Cerebellar cortex (tissue), 1 donor: ENCODE measurements around the gene NFAM1.

Source experiments
- DNase-seq: peaks from one replicate; pipeline ENCODE4 v3.0.0-alpha.2; 2015; ENCODE audit warnings: low spot score

The NFAM1 gene, protein sequence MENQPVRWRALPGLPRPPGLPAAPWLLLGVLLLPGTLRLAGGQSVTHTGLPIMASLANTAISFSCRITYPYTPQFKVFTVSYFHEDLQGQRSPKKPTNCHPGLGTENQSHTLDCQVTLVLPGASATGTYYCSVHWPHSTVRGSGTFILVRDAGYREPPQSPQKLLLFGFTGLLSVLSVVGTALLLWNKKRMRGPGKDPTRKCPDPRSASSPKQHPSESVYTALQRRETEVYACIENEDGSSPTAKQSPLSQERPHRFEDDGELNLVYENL

DNA sequence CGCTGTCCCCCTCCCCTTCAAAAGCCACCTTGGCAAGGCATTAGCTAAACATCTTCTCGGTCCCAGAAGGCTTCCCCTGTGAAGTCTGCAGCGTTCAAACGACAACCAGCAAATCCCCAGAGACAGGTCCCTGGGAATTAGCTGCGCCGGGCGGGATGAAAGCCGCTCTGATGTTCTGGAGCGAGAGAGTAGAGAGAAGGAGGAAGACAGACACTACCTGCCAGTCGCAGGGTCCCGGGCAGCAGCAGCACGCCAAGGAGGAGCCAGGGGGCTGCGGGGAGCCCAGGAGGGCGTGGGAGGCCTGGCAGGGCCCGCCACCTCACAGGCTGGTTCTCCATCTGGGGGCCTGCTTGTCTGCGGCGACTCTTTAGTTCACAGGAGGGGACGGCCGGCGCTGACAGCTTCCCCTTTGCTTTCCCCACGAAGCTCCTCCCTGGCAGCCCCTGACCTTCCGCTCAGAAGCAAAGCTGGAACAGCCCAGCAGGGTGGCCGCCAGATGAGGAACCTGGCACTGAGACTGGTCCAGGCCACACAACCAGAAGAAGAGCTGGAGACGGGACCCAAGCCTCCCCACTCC is at the start of gene NFAM1:
Gene NFAM1 (minus strand): TSS at position 384 of the 577 bp plus-strand sequence. CDS start 46 bp downstream, at position 338.
- DNase-seq = no peak

DNA sequence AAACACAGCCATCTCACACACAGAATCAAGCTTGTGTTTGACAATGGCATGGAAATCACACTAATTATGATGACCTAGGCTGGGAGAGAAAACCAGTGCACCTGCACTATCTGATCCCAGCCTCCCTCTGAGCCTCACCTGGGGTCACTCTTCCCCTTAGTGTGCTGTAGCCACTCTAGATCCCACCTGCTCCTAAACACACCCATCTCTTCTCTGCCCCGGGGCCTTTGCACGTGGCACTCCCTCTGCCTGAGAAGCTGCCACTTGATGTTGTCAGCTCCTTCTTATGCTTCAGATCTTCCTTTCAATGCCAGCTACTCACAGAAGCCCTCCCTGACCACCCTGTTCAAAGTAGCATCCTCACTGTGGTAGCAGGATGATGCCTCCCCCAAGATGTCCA is 42.9 kb upstream of the NFAM1 start:
- DNase-seq = no peak

DNA sequence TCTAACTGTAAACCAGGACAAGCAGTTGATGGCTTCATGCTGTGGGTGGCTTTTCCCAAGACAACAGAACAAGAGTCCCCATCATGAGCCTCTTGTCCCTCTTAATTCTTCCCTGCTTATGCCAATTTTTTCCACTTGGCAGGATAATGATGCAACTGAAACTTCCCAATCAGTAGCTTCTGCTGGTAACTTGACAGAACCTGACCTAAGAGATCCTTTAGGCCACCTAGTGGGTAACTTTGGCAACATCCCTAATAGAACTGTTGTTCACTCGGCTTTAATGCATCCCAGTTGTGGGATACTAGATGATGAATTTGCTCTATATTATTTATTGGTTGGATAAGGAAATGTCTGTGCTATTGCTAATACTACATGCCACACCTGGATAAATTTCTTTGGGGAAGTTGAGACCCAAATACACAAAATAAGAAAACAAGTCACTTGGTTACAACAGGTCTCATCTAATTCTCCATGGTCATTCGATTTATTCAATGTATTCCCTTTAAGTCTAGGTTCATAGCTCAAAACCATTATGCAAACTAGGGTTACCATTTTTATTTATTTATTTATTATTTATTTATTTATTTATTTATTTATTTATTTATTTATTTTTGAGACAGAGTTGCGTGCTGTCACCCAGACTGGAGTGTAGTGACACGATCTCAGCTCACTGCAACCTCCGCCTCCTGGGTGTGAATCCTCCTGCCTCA is 41.4 kb upstream of the NFAM1 start:
- DNase-seq = peak; percentile 58

DNA sequence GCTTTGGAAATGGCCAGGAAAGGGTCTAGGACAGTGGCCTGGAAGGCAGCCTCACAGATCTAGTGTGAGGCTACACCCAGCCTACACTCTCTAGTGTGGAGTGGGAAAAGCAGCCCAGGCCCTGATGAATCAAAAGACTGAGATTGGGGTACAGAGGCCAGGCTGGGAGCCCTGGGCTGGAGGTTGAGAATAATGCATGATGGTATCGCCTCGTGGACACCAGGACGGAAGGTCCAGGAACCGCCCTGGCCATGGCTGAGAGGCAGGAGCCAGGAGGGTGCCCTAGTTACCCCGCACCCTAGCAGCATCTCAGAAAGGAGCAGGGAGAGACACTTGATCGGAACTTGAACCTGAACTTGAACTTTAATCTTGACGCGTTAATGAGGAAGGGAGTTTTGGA is 40.5 kb upstream of the NFAM1 start:
- no peak for DNase-seq

DNA sequence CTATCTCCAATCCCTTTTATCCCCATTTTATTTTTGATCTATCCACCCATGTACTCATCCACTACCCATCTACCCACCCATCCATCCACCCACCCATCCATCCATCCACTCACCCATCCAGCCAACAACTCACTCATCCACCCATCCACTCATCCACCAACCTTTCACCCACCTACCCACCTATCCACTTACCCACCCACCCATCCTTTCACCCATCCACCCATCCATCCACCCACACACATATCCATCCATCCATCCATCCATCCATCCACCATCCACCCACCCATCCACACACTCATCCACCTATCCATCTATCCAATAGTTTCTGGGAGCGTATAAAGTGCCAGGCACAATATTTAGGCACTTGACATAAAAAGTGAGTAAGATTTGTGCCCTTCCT is 39.2 kb upstream of the NFAM1 start:
- no peak for DNase-seq

DNA sequence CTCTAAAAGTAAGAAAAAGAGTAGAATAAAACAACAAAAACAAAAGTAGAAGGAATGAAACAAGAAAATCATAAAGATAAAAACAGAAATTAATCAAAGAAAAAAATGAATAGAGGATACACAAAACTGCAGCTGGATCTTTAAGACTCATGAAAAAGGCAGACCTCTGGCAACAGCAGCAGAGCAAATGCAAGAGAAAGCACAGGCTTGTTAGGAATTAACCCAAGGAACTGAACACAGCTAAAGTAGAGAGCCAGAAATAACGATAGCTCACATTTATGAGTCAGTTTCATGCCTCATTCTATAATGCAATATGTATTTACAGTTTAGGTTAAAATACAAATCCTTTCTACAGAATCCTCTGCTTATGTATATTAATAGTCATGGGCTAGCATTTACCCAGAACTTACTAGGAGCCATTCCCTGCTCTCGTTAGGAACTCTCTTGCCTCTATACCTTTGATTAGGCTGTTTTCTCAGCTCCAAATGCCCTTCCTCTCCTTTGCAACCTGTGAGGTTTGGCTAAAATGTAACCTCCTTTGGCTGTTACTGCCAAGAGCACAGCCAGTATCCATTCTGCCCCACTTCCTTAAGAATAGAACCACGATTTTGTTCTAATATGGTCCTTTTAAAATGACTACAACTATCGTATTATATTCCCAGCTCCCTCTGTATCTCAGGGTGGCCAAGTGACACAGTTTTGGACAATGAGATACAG is 38.3 kb upstream of the NFAM1 start:
- peak; percentile 7 for DNase-seq

DNA sequence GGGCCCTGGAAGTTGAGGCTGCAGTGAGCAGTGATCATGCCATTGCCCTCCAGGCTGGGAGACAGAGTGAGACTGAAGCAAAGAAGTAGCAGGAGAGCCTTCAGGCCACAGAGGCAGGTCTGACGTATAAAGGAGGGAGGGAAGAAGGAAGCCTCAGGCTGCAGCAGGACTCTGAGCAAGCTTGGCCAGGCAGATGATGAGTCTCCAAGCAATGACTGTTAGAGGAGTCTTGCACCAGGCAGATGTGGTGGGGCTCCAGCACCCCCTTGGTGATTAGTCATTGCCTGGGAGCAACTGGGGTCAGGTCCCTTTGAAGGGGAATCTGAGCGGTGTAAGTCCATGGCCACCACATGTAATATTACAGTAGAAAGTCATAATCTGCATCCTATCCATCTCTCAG is 36.6 kb upstream of the NFAM1 start:
- DNase-seq = no peak

DNA sequence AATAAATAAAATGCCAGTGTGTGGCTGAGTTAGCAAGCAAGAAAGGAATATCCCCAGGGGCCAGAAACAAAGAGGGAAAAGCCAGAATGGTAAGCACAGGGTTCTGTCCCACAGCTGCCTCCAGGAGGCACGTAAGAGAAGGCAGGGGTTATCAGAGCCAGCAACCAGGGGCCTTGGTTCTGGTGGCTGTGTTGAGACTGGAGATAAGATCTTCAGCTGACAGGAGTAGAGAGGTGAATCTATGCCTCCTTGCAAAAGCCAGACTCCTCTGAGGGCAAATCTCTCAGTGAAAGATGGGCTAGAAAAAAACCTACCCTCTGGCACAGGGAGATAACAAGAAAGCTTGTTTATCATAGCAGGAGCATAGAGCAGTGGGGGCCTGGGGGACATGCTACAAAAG is 29.8 kb upstream of the NFAM1 start:
- DNase-seq = no peak

DNA sequence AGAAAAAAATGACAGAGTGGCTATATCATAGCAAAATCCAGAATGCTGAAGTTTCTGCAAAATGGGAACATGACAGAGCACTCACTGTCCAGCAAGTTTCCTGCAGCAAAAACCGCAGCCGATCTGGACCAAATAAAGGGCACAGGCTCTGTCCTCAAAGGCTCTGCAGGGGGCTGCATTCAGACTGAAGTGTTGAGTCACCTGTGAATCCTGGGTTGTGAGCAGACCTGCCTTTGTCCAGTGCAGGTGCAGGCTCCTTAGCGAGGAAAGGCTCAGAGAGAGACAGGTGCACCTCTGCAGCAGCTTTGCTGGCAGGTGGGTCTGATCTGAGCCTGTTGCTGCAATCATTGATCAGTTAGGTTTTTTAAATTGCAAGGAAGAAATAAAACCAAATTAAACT is 29.3 kb upstream of the NFAM1 start:
- DNase-seq = no peak

DNA sequence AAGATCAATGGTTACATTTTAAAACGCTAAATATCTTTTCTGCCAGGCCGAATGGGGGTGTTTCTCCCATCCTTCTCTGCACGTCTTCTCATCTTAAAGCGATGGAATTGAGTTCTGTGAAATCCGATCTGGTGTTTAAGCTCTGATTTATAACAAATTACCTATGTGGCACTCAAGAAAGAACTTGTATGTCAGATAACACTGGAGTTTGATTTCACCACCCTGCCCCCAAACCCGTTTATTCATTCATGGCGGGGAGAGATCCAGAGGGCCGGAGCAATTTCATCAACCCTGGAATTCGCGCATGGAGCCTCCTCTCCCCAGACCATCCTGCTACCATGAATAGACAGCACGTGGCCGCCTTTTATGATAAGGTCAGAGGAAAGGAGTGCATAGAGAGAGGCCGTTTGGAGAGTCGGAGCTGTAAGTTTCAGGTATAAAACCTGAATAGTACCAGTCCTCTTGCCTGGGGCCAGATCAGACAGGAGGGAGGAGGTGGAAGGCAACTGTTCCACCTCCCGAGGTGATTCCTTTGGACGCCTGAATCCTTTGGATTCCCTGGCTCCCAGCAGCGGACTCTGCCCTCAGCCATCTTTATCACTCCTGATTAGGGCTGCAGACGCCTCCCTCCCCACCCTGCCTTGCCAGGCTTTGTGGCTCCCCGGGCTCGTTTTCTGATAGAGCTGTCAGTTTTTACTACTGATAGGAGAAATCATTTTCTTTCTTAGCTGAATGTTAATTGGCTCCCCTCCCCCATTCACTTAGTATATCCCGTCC is 27.3 kb upstream of the NFAM1 start:
- DNase-seq = no peak

DNA sequence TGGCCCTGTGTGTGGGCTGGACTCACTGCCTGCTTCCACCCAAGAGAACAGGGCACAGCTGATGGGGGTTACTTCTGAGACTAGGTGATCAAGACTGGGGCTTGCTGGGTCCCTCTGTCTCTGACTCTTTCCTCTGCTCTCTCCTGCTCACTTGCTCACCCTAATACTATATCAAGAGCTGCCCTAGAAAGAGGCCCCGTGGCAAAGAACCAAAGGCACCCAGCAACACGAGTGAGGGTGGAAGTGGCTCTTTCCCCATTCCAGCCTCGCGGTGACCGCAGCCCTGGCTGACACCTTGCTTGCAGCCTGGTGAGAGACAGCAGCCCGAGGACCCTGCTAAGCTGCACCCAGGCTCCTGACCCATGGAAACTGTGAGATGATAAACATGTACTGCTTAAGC is 20.7 kb upstream of the NFAM1 start:
- no peak for DNase-seq

DNA sequence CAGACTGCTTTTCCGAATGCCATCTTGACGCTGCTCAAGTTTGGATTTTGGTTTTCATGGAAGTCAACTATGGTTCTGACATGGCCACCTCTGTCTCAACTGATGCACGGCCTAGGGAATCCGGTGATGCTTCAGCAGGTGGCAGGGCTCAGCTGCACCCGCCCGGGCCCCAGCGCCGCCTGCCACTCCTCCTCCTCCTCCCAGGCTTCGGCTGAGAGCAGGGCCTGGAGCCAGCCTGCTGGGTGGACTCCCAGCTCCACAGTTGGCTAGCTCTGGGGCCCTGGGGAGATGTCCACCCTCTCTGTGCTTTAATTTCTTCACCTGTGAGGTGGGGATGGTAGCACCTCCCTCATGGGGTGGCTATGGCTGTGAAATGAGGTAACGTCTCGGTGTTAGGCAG is 20.3 kb upstream of the NFAM1 start:
- no peak for DNase-seq

DNA sequence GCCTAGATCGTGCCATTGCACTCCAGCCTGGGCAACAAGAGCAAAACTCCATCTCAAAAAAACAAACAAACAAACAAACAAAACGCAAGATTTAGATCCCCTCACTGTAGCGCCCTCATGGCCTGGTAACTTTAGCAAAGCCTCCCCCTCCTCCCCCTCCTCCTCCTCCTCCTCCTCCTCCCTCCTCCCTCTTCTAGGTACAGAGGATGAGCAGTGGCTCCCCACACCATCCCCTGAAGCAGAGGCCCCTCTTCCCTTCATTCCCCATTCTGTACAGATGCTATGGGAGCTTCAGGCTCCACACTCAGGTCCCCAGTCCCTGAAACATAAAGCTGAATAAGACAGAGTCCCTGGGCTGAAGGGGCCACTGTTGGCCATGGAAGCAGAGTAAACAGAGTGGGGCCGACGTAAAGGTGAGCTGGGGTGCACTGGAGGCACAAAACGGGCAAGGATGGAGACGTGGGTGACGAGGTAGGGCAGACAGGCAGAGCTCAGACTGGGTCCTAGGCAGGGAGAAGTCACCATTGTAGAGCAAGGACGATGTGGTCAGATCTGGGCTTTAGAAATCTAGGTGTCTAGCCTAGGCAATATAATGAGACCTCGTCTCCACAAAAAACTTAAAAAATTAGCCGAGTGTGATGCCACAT is 19.4 kb upstream of the NFAM1 start:
- DNase-seq = no peak

DNA sequence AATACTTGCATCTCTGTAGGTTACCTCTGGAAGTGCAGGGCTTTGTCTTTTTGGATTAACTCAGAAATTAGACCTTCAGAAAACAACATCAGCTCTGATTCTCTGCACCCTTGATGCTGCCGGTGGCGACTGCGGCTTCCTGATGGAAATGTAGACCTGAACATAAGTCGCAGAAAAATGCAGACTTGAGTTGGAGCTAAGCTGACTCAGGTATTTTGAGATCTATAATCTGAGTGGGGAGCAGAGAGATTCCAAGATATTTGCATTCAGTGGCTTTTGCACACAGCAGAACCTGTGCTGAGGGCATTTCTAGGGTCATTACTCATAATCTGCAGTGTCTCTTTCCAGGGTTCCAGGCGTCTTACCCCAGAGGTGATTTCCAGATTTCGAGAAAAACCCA is 18.7 kb upstream of the NFAM1 start:
- DNase-seq = no peak

DNA sequence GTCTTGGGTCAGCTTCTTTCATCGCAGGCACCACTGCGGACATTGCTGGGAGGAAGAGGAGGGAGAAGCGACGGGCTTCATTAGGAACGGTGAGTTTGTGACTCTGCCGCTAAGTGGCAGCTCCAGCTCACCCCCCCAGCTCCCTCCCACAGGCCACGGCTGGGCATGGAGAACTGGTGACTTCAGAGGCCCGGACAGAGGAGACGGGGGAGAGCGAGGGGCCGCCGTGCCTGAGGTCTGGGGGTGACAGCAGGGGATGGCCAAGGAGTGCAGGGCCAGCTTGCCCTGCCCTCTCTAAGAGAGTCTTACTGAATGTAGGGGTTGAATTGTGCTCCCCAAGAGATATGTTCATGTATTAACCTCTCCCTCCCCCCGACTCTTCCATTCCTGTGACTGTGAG is 13.9 kb upstream of the NFAM1 start:
- no peak for DNase-seq

DNA sequence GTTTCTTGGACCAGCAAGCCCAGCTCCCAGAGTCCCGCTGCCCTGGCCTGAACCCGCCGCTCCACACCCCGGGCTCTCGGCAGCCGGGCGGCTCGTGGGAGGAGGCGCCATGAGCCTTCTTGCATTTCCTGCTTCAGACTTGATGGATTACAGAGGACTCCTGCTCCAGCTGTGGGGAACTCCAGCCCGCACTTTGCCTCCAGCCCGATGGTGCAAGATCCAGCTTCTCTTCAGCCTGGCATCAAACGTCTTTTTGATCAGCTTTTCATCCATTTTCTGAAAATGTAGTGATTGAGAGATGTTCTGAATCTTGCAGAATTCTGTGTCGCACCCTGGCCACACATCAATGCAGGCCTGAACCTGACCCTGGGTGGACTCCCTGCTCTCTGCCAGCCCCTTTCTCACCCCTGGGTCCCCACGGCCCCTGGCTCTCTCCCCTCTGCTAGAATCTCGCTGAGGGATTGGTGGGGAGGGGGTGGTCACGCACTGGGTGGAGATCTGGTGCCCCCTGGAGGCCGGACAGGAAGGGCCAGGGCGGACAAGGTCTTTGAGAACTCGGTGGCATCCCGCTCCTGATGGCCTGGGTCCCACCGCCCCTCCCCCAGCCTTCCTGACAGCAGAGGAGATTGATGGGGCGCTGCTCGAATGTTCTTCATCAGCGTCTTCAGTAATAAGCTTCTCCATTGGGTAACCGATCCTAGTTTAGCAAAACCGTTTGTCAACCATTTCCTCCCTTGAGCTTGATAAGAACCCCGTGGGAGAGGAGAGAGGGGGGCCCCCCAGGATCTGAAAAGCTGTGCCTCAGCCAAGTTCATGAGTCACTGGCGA is 12.1 kb upstream of the NFAM1 start:
- DNase-seq = peak; percentile 77

DNA sequence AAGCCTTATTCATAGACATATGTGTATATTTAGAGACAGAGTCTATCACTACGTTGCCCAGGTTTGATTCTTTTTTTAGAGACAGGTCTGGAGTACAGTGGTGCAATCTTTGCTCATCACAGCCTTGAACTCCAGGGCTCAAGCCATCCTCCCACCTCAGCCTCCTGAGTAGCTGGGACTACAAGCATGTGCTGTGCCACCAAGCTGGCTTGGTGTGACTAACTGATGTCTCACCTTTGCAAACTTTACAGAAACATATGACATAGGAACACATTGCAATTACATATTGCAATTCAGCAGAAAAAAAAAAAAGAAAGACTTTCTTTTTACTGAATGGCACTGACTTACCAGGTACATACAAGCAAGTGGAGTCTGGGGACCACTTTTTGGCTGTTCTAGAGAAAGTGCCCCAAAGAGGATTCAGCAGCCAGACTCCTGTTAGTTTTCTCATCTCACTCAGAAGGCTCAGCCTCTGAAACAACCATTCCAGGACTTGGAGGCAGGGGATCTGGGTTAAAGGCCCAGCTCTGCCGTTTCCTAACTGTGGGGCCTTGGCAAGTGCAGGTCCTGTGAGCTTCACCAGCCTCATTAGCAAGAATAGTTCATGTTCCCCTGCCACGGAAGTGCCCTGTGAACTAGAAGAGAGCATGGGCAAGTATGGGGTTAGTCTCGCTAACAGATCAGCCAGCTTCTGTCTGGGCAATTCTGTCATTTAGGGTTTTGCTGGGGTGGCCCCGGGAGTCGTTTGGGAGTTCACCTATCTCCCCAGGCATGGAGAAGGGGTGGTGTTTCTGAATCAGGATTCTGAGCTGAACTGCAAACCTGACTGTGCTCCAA is 11.3 kb upstream of the NFAM1 start:
- DNase-seq = no peak

DNA sequence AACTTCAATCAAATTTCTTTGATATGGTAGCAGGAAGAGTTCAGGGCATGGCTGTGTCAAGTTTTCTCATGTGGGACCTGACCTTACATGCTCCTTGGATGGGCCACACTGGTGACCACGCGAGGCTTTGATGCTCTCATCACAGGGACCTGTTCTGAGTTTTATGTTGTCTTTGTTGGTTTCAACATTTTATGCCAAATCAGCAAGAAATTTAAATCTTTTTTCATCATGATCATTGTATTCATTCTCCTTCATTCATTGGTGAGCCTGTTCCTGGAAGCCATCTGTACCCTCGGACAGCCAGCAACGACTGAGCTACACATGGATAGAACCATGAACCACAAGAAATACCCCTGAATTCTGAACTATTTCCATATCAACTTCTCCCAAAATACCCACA is 10.5 kb upstream of the NFAM1 start:
- no peak for DNase-seq

DNA sequence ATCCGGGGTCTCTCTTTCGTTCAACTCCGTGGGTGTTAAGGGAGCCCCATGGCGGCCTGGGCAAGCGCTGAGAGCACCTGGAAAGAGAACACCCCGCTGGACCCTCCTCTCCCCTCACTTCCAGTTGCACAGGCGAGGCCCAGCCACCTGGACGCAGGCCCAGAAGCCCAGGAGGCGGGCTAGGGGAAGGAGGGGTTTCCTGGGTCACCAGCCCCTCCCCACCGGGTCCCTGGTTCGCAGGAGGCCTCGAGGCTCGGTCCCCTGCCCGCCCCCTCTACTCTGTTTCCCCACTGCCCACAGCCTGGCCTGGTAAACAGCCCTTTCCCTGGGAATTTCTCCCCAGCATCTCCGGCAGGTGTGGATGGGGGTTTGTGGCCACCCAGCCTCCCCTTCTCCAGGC is 8.5 kb upstream of the NFAM1 start:
- no peak for DNase-seq
